KMS-11 (cell line): Measurements from ENCODE around the gene ZNF778.
"Not testable (repeated sequence)": the region's sequence is repeated elsewhere in the genome, so short reads cannot be mapped to it uniquely, and the experiment has no call there.

ENCODE experiments used
- H2AFZ ChIP-seq: fragments of 200-600 bp; sonication (generic); 2 replicates; pipeline ENCODE4 v1.6.1; 2016; ENCODE audit warnings: antibody characterized with exemption, mixed run types, low read depth
- H3K27ac ChIP-seq: fragments of 200-600 bp; sonication (generic); 2 replicates; pipeline ENCODE4 v1.6.1; 2016; ENCODE audit warnings: mild to moderate bottlenecking, mixed run types
- H3K27me3 ChIP-seq: fragments of 200-600 bp; sonication (generic); 2 replicates; pipeline ENCODE4 v1.6.1; 2017; ENCODE audit warnings: mild to moderate bottlenecking, low read depth, mixed run types, moderate library complexity; ENCODE audit not compliant: insufficient read depth
- H3K36me3 ChIP-seq: fragments of 200-600 bp; sonication (generic); 2 replicates; pipeline ENCODE4 v1.6.1; 2017; ENCODE audit warnings: mild to moderate bottlenecking, mixed run types; ENCODE audit not compliant: insufficient read depth
- H3K4me1 ChIP-seq: fragments of 200-600 bp; sonication (generic); 2 replicates; pipeline ENCODE4 v1.6.1; 2016; ENCODE audit warnings: mild to moderate bottlenecking, low read depth, mixed run types; ENCODE audit not compliant: poor library complexity, severe bottlenecking
- H3K4me2 ChIP-seq: fragments of 200-600 bp; sonication (generic); 2 replicates; pipeline ENCODE4 v1.7.0; 2016; ENCODE audit warnings: mild to moderate bottlenecking, mixed run types
- H3K4me3 ChIP-seq: fragments of 200-600 bp; sonication (generic); IDR thresholded peaks from 2 replicates; pipeline ENCODE4 v1.6.1; 2017; ENCODE audit warnings: low read depth, low read length, mixed read lengths; ENCODE audit not compliant: insufficient read depth
- H3K79me2 ChIP-seq: fragments of 200-600 bp; sonication (generic); 2 replicates; pipeline ENCODE4 v1.6.1; 2016; ENCODE audit warnings: low read depth, mixed run types; ENCODE audit not compliant: insufficient read depth
- H3K9ac ChIP-seq: fragments of 200-600 bp; sonication (generic); 2 replicates; pipeline ENCODE4 v1.6.1; 2016; ENCODE audit warnings: mild to moderate bottlenecking, mixed run types
- H4K20me1 ChIP-seq: fragments of 200-600 bp; sonication (generic); 2 replicates; pipeline ENCODE4 v1.6.1; 2016; ENCODE audit warnings: mild to moderate bottlenecking, mixed run types; ENCODE audit not compliant: insufficient read depth
- CTCF ChIP-seq: fragments of 200-600 bp; sonication (generic); conservative IDR thresholded peaks from 2 replicates; pipeline ENCODE4 v1.6.1; 2017; ENCODE audit warnings: low read depth, mild to moderate bottlenecking, antibody characterized with exemption, low read length, moderate library complexity, mixed read lengths

Gene ZNF778

GRCh38 chr16:89265647-89266046, 48.1 kb downstream of the ZNF778 start:
- Histone ChIP-seq H3K4me1 (no peaks in the 10 kb centered on the region), H3K4me3 (no peak overlapping the region), H3K9ac (no peak overlapping the region), H3K27me3 (no peaks in the 10 kb centered on the region), H3K79me2 (no peaks in the 10 kb centered on the region), H3K27ac (no peak overlapping the region), H3K36me3 (no peaks in the 10 kb centered on the region), H2AFZ (no peak overlapping the region), H3K4me2 (no peak overlapping the region), H4K20me1 (no peaks in the 10 kb centered on the region)
- TF ChIP-seq CTCF: no peak

DNA sequence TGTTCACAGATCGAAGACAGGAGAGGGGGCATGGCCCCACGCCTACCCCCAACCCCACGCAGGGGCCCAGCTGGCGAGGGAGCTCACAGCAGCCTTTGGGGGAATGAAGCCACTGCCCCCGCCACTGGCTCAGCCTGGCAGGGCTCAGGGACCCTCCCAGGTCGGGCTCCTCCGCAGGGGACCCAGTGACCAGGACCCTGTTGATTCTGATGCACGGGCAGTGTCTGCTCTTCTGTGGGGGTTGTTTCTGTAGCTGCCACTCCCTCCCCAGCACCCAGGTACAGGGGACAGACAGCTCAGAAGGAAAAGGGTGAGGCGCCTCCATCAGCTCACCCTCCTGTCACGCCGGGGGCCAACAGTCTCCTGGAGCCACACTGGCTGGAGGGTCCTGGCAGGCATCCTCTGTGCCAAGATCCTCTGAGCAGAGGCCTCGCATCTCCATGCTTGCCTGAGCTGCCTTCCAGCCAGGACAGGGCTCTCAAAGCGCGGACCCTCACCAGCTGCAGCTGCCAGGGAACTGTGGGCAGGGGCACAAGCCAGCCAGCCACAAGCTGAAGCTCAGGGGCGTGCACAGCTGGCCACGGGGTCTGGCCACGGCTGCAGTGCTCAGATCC, 49.1 kb downstream of the ZNF778 start:
- Histone ChIP-seq H3K4me1 (no peaks in the 10 kb centered on the region), H2AFZ (no peak overlapping the region), H3K4me3 (no peak overlapping the region), H3K27me3 (no peaks in the 10 kb centered on the region), H3K36me3 (no peaks in the 10 kb centered on the region), H4K20me1 (no peaks in the 10 kb centered on the region), H3K4me2 (no peak overlapping the region), H3K79me2 (no peaks in the 10 kb centered on the region), H3K27ac (no peak overlapping the region), H3K9ac (no peak overlapping the region)
- no peak for TF ChIP-seq CTCF

- H2AFZ ChIP-seq, H3K9ac ChIP-seq, H3K4me2 ChIP-seq, H3K36me3 ChIP-seq, H3K27ac ChIP-seq, H4K20me1 ChIP-seq, H3K4me1 ChIP-seq, H3K79me2 ChIP-seq, H3K4me3 ChIP-seq, H3K27me3 ChIP-seq: not testable (repeated sequence)
These were observed 50.2 kb downstream of the ZNF778 start for GRCh38 chr16:89267746-89268145.

GRCh38 chr16:89268585-89268984, 51.1 kb downstream of the ZNF778 start:
- H3K4me1 ChIP-seq: no peaks in the 10 kb centered on the region
- no peak for TF ChIP-seq CTCF
- no peak overlapping the region for H2AFZ ChIP-seq
- no peak overlapping the region for H3K4me3 ChIP-seq
- H3K79me2 ChIP-seq: no peaks in the 10 kb centered on the region
- H3K27me3 ChIP-seq: no peaks in the 10 kb centered on the region
- no peak overlapping the region for H3K4me2 ChIP-seq
- no peak overlapping the region for H3K27ac ChIP-seq
- no peak overlapping the region for H3K9ac ChIP-seq
- H3K36me3 ChIP-seq: peaks cover 9% of the 10 kb centered on the region; the same call in 1 of the 2 replicates
- no peaks in the 10 kb centered on the region for H4K20me1 ChIP-seq

- H4K20me1 ChIP-seq: no peaks in the 10 kb centered on the region
- no peaks in the 10 kb centered on the region for H3K4me1 ChIP-seq
- H3K9ac ChIP-seq: no peak overlapping the region
- no peak overlapping the region for H3K27ac ChIP-seq
- no peaks in the 10 kb centered on the region for H3K79me2 ChIP-seq
- TF ChIP-seq CTCF: no peak
- H3K4me3 ChIP-seq: no peak overlapping the region
- H2AFZ ChIP-seq: no peak overlapping the region
- no peak overlapping the region for H3K4me2 ChIP-seq
- H3K36me3 ChIP-seq: peaks cover 11% of the 10 kb centered on the region; the same call in 1 of the 2 replicates
- no peaks in the 10 kb centered on the region for H3K27me3 ChIP-seq
These were observed 51.7 kb downstream of the ZNF778 start for GRCh38 chr16:89268987-89269735.
